ENCODE data around the gene CRYGN.

Gene CRYGN

DNA sequence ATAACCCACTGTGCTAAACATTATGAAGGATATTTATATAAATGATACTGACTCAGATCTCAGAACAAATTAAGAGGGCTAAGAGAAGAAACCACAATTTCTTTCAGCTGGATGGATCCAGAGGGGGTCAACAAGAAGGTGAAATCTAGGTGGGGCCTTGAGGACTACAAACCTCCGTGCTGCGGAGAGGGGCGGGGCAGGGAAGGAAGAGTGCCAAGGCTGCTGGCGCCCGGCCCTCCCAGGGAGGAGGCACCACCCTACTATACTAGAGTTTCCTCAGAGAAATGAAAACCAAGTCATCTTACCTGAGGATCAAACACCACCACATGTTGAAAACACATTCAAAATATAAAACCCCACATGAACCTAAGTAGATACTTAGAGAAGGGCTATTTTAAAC, 29.3 kb upstream of the CRYGN start:
- TF ChIP-seq EZH2 (optimal IDR thresholded peaks at IDR 0.05; ENCODE audit: low read depth, low read length), result no peak
- TF ChIP-seq, protein P1, sequence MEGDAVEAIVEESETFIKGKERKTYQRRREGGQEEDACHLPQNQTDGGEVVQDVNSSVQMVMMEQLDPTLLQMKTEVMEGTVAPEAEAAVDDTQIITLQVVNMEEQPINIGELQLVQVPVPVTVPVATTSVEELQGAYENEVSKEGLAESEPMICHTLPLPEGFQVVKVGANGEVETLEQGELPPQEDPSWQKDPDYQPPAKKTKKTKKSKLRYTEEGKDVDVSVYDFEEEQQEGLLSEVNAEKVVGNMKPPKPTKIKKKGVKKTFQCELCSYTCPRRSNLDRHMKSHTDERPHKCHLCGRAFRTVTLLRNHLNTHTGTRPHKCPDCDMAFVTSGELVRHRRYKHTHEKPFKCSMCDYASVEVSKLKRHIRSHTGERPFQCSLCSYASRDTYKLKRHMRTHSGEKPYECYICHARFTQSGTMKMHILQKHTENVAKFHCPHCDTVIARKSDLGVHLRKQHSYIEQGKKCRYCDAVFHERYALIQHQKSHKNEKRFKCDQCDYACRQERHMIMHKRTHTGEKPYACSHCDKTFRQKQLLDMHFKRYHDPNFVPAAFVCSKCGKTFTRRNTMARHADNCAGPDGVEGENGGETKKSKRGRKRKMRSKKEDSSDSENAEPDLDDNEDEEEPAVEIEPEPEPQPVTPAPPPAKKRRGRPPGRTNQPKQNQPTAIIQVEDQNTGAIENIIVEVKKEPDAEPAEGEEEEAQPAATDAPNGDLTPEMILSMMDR (IDR thresholded peaks at IDR 0.05; ENCODE audit: low read length), result no peak
- TF ChIP-seq EZH2phosphoT487 (IDR thresholded peaks at IDR 0.05; ENCODE audit: low read length), result no peak
- H3K9me2 ChIP-seq (replicated peaks; ENCODE audit: insufficient read depth, low read length), result no peaks in the 10 kb centered on the region
- H3K27me3 ChIP-seq (replicated peaks; ENCODE audit: insufficient read depth, low read length), result no peaks in the 10 kb centered on the region
- peaks cover 59% of the 10 kb centered on the region for H3K79me2 ChIP-seq (ENCODE audit: low read length)
- H3F3A ChIP-seq (ENCODE audit: insufficient read depth, low read length), result peaks cover 31% of the 10 kb centered on the region
- H3K9ac ChIP-seq (ENCODE audit: low read length), result no peak overlapping the region
- no peak for DNase-seq
- peaks cover 6% of the 10 kb centered on the region; the same call in 1 of the 2 replicates for H4K20me1 ChIP-seq (ENCODE audit: insufficient read depth, low read length)
- no peak overlapping the region for H2AFZ ChIP-seq (ENCODE audit: low read length)
- H3K4me2 ChIP-seq (ENCODE audit: low read depth, low read length), result no peak overlapping the region
- H3K4me3 ChIP-seq (ENCODE audit: low read length), result no peak overlapping the region
- peaks cover 34% of the 10 kb centered on the region for H3K4me1 ChIP-seq (ENCODE audit: low read length)
- no peak overlapping the region for H3K27ac ChIP-seq (ENCODE audit: low read length)
- H3K9me3 ChIP-seq (replicated peaks; ENCODE audit: insufficient read depth, low read length), result no peaks in the 10 kb centered on the region
- H3K36me3 ChIP-seq (replicated peaks; ENCODE audit: insufficient read depth, low read length), result peaks cover 48% of the 10 kb centered on the region

DNA sequence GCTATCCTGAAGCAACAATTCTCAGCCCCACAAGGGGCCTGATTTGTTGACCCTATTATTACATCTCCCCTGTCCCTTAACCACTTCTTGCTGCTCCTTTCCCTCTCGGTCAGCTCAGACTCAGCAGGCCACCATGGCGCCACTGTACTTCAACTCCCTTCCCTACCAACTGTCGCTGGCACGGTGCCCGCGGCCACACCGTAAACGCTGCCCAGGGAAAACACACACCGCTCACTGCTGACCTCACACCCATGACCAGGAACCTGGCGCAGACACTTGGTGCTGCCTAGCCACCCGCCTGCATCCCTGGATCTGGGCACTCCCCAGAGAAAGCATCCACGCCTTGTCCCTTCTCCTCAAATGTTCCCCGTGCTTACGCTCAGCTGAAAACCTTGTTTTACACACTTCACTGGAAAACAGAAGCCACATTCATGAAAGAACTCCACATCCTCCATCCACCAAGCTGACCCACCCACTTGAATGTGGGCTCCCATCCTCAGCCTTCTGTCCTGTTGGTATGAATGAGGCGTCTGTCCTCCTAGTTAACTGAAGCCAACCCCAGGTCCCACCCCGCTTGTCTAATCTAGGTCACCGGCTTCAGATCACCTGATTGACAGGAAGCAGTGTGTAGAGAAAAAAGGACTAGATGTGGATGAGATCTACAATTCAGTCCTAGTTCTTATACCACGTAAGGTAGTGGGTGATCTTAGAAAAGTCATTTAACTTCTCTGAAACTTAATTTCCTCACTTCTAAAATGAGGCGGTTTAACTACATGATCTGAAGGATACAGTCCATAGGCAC, 28.5 kb upstream of the CRYGN start:
- no peak for DNase-seq
- no peak overlapping the region for H3K27ac ChIP-seq (ENCODE audit: low read length)
- peaks cover 26% of the 10 kb centered on the region for H3F3A ChIP-seq (ENCODE audit: insufficient read depth, low read length)
- no peak overlapping the region for H3K9ac ChIP-seq (ENCODE audit: low read length)
- no peaks in the 10 kb centered on the region for H3K9me3 ChIP-seq (replicated peaks; ENCODE audit: insufficient read depth, low read length)
- peaks cover 6% of the 10 kb centered on the region; the same call in 1 of the 2 replicates for H4K20me1 ChIP-seq (ENCODE audit: insufficient read depth, low read length)
- H3K4me1 ChIP-seq (ENCODE audit: low read length), result peaks cover 28% of the 10 kb centered on the region
- no peak overlapping the region for H3K4me2 ChIP-seq (ENCODE audit: low read depth, low read length)
- peaks cover 50% of the 10 kb centered on the region for H3K79me2 ChIP-seq (ENCODE audit: low read length)
- no peaks in the 10 kb centered on the region for H3K27me3 ChIP-seq (replicated peaks; ENCODE audit: insufficient read depth, low read length)
- H3K9me2 ChIP-seq (replicated peaks; ENCODE audit: insufficient read depth, low read length), result no peaks in the 10 kb centered on the region
- H2AFZ ChIP-seq (ENCODE audit: low read length), result no peak overlapping the region
- no peak overlapping the region for H3K4me3 ChIP-seq (ENCODE audit: low read length)
- peaks cover 48% of the 10 kb centered on the region for H3K36me3 ChIP-seq (replicated peaks; ENCODE audit: insufficient read depth, low read length)
- TF ChIP-seq EZH2phosphoT487 (IDR thresholded peaks at IDR 0.05; ENCODE audit: low read length), result no peak
- no peak for TF ChIP-seq EZH2 (optimal IDR thresholded peaks at IDR 0.05; ENCODE audit: low read depth, low read length)
- TF ChIP-seq, protein P1 (IDR thresholded peaks at IDR 0.05; ENCODE audit: low read length), result no peak

DNA sequence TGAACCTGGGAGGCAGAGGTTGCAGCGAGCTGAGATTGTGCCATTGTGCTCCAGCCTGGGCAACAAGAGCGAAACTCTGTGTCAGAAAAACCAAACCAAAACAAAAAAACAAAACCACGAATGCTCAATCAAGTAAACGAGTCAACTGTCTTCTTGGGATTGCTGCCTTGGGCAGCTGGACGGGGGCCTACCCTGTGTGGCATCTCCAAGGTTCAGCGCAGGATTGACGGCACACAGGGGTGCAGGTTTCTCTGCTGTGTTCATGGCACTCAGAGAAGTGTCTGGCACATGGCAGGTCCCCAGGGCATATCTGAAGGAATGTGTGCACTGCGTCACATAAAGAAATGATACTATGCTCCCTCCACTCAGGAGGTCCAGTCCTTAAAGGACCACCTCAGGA, 25.2 kb upstream of the CRYGN start:
- H3K36me3 ChIP-seq (replicated peaks; ENCODE audit: insufficient read depth, low read length), result peaks cover 37% of the 10 kb centered on the region
- H2AFZ ChIP-seq (ENCODE audit: low read length), result no peak overlapping the region
- H3F3A ChIP-seq (ENCODE audit: insufficient read depth, low read length), result 0 out of 2 replicates have a peak, but pooled peaks cover 4% of the 10 kb centered on the region
- no peak for DNase-seq
- TF ChIP-seq EZH2 (optimal IDR thresholded peaks at IDR 0.05; ENCODE audit: low read depth, low read length) (no peak), EZH2phosphoT487 (IDR thresholded peaks at IDR 0.05; ENCODE audit: low read length) (no peak)
- TF ChIP-seq, protein P1 (IDR thresholded peaks at IDR 0.05; ENCODE audit: low read length), result no peak
- H3K9me3 ChIP-seq (replicated peaks; ENCODE audit: insufficient read depth, low read length), result no peaks in the 10 kb centered on the region
- H3K4me2 ChIP-seq (ENCODE audit: low read depth, low read length), result no peak overlapping the region
- no peaks in the 10 kb centered on the region for H3K4me1 ChIP-seq (ENCODE audit: low read length)
- no peak overlapping the region for H3K9ac ChIP-seq (ENCODE audit: low read length)
- peaks cover 24% of the 10 kb centered on the region for H3K79me2 ChIP-seq (ENCODE audit: low read length)
- no peak overlapping the region for H3K27ac ChIP-seq (ENCODE audit: low read length)
- no peak overlapping the region for H3K4me3 ChIP-seq (ENCODE audit: low read length)
- H4K20me1 ChIP-seq (ENCODE audit: insufficient read depth, low read length), result peaks cover 6% of the 10 kb centered on the region; the same call in 1 of the 2 replicates
- no peaks in the 10 kb centered on the region for H3K27me3 ChIP-seq (replicated peaks; ENCODE audit: insufficient read depth, low read length)
- H3K9me2 ChIP-seq (replicated peaks; ENCODE audit: insufficient read depth, low read length), result no peaks in the 10 kb centered on the region

Measured in MM.1S (cell line).